NCI-H460 (cell line): ENCODE data around the gene KIF26B. TPM values are rescaled to one million over a fixed set of nuclear protein-coding genes. Genes with fewer than 3 reads are reported as not detected.
"Not testable (repeated sequence)": the region's sequence is repeated elsewhere in the genome, so short reads cannot be mapped to it uniquely, and the experiment has no call there.

Experiments used
- DNase-seq: peaks from one replicate; pipeline ENCODE4 v3.0.0-alpha.2; 2016; ENCODE audit warnings: low read depth; ENCODE audit errors: extremely low read depth
- polyA plus RNA-seq: library from polyadenylated mRNA; depleted of rRNA; stranded (reverse); fragments of >200 nt; gene quantifications from 2 replicates; pipeline ENCODE4 v1.2.3, GENCODE V29; 2014; cell fraction: nucleus; rRNA removed
- total RNA-seq: library from RNA; depleted of rRNA; stranded (reverse); fragments of >200 nt; shearing (Covaris generic); gene quantifications from 2 replicates; pipeline ENCODE4 v1.2.3, GENCODE V29; 2014; rRNA removed

Gene KIF26B
- 0.07 and 0.17 TPM in 2 replicates for total RNA-seq
- polyA plus RNA-seq, result not detected in 2 replicates

DNA sequence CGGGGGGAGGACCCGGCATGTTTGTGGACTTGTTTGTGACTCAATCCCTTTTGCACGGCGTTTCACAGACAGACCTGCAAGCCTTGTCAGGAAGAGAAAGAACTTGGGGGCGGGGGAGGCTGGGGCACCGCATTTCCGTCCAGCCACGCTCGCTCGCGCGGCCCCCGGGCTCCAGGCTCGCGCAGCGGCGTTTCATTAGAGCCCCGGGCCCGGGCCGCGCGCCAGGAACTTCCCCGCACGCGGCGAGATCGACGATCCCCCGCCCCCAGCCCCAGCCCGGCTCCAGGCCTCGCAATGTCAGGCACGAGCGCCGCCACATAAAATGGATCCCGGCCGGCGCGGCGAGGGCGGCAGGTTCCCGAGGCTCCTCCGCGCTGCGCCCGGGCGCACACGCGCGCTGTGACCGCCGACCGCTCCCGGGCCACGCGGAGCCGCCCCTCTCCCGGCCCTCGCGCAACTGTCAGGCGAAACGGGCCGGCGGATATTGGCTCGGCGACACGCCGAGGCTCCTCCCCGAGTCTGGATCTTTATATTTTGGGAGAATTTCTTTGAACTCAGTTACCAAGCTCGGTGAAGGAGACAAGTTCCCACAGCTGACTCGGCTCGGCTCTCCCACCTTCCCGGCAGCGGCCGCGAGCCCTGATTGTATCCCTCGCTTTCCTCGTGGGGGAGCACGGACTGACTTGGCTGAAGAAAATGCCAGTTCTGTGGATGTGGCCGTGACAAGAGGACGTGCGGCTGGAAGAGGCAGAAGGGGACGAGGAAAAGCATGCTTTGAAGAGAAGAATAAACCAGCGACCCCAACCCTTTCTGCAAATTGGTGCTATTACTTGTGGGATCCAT is at the start of gene KIF26B:
Gene KIF26B (plus strand): TSS at position 557 of the 843 bp plus-strand sequence. CDS start 440 bp downstream, outside the sequence.
- no peak for DNase-seq

DNA sequence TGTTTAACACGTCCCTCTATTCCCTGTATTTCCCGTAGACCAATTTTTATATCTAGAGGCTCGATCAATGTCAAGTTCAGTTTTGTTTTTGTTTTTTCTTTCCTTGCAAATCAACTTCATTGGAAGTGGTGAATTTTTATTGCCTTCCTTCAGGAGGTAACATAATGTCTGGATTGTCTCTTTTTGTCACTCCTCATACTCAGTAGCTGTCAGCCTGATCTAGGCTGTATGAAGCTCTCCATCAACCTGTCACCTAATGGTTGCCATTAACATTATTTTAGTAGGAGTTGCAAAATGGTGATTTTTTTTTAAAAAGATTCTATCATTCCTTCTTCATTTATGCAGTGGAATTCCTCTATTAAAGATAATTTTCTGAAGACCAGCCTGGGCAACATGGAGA is 49.7 kb upstream of the KIF26B start:
- DNase-seq, result no peak

DNA sequence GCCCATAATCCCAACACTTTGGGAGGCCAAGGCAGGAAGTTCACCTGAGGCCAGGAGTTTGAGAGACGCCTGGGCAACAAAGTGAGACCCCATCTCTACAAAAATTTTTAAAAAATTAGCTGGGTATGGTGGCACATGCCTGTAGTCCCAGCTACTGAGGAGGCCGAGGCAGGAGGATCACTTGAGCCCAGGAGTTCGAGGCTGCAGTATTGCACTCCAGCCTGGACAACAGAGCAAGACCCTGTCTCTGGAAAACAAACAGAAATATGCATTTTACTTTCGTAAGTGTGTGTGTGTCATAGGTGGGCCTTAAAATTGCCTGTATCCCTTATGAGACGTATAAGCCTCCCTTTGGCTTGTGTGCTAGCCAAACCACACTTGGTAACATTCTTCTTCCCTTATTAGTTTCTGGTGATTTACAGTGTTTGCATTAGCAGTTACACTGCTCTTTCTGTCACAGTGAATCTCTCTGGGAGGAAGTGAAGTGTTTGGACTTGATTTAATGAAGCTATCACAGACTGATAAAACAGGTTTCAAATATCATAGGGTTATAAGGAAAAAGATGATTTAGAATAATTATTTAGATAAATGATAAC is 48.9 kb upstream of the KIF26B start:
- DNase-seq, result no peak

DNA sequence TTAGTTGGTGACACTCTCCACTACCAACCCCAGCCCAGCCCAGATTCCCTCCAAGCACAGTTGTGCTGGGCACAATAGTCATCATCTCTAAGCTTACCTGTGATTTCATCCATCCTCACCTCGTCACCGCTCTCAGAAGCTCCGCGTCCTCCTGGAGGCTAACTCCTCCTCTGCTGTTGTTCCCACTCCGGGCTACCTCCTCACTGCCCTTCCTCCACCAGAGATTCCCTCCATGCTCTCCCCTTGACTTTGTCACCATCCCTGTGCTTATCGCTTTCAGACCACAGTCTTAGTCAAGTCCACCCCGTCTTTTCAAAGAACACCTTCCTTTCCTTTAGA is 47.0 kb upstream of the KIF26B start:
- no peak for DNase-seq

DNA sequence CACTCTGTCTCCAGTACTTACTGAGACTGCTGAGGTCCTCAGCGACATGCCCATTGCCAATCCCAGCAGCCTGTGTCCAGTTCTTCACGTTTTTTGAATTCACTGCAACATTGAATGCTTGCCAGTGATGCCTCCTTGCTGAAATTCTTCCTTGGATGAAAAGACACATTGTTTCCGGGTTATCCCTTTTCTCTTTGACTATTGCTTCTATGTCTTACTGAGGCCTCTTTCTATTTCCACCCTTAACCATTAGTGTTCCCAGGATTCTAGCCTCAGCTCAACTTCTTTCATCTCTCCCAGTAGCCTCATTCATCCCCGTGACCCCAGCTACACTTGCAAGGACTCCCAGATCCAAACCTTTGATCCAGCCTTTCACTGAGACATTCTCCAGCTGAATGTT is 46.5 kb upstream of the KIF26B start:
- no peak for DNase-seq

DNA sequence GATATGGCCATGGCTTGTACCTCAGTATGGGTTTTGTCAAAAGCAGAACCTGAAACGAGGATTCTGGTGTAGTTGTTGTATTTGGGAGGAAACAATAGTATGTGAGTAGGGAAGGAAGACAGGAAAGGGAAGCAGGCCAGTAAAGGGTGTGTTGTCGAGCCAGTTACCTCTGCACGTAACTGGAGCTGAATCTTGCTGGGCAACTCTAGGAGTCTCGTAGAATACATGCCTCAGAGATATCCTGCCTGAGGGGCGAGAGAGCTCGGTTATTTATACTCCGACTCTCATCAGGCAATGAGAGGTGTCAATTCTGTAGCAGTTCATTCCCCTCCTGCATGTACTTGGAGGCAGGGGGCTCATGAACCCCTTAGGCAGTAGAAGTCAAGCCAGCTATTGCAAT is 45.9 kb upstream of the KIF26B start:
- no peak for DNase-seq

GRCh38 chr1:245110406-245110805 is 44.4 kb upstream of the KIF26B start:
- no peak for DNase-seq

GRCh38 chr1:245111073-245111472 is 43.7 kb upstream of the KIF26B start:
- DNase-seq, result no peak

DNA sequence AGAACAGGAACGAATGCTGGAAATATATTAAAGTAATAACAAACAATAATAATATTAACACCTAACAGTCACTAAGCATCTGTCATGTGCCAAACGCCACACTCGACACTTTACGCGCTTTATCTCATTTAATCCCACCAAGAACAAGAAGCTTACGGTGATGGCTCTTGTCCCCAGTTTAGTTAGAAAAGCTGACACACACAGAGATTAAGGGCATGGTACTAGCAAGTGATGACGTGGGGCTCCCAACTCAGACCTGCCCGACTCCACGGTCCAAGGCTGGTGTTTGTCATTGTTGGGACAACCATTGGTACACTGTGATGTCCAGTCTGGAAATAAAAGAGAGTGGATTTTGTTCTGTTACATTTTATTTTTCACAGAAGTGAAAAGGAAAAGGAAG is 41.1 kb upstream of the KIF26B start:
- no peak for DNase-seq

DNA sequence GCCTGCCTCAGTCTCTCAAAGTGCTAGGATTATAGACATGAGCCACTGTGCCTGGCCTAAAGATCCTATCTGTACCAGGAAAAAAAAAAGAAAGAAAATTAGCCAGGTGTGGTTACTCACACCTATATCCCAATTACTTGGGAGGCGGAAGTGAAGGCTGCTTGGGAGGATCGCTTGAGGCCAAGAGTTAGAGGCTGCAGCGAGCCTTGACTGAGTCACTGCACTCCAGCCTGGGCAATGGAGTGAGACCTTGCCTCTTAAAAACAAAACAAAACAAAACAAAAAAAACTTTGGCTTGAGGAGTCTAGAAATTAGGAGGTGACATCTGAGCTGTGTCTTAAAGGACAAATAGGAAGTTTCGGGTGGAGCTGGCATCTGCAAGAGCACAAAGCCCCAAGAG is 38.7 kb upstream of the KIF26B start:
- DNase-seq, result no peak

DNA sequence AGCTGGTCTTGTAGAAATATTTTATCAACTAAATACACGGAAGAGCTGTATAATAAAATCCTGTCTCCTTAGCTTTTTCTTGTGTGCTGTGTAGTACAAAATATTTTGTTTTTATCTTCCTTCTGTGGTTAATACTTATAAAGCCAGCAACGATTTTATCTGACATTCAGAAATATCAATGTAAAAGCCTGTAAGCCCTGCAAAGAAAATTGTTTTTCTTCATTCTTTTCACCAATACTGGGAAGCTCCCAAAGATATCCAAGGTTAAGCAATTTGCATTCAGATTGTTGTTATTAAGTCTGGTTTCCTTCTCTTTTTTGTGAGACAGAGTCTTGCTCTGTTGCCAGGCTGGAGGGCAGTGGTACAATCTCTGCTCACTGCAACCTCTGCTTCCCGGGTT is 38.0 kb upstream of the KIF26B start:
- DNase-seq, result no peak

- no peak for DNase-seq
These were observed 36.7 kb upstream of the KIF26B start for GRCh38 chr1:245118066-245118465.

DNA sequence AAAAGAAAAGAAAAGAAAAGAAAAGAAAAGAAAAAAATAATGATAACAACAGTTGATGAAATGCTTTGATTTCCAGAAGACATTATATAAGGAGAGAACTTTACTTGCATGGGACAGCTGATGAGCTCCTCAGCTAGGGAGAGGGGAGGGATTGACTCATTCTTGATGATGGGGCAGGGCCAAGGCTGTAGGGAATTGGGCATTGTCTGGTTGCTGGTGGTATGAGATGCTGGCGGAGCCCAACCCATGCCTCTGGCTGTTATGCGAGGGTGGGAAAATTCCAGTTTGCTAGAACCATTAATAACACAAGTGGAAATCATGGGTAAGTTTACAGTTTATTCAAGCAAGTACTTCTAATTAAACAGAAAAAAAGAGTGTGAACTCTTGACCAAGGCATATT is 36.0 kb upstream of the KIF26B start:
- no peak for DNase-seq

DNA sequence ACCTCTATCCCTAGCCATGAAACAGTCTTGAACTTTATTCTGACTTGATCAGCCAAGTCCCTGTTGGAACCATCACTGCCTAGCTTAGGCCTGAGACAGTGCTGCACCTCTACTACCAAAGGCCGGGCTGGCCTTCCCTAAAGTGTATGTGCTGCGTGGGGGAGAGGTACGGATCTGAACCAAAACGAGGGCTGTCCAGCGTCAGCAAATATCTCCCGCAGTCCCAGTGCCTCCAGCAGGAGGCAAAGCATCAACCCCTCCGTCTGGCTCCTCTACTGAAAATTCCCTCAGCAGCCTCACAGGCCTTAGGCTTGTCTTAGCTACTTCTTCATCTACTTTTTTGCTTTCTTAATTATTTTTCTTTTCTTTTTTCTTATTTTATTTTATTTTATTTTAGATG is 33.3 kb upstream of the KIF26B start:
- no peak for DNase-seq

GRCh38 chr1:245124241-245124640 is 30.5 kb upstream of the KIF26B start:
- DNase-seq, result no peak

GRCh38 chr1:245124644-245125043 is 30.1 kb upstream of the KIF26B start:
- no peak for DNase-seq

DNA sequence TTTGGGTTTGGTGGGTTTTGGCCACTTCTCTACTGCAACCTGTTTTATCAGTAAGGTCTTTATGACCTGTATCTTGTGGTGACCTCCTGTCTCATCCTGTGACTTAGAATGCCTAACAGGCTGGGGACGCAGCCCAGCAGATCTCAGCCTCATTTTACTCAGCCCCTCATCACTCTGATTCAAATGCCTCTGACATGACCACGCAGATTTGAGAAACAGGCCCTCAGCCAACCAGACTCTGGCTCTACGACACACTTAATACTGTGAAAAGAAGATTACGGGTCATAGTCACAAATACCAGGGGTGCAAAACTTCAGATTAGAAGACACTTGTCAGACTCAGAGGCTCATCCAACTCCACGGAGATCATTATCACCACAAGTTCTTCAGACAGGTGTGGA is 28.3 kb upstream of the KIF26B start:
- no peak for DNase-seq

- no peak for DNase-seq
These were observed 26.2 kb upstream of the KIF26B start for GRCh38 chr1:245128381-245129101.

- no peak for DNase-seq
These were observed 25.2 kb upstream of the KIF26B start for GRCh38 chr1:245129319-245130240.

GRCh38 chr1:245130281-245131025 is 24.3 kb upstream of the KIF26B start:
- not testable (repeated sequence) for DNase-seq
